ENCODE measurements around the gene PSME3. TPM values are rescaled to one million over a fixed set of nuclear protein-coding genes. Genes with fewer than 3 reads are reported as not detected.
A peak's percentile ranks its signal among the peaks of the same experiment; 100 is the strongest.
"Not testable (repeated sequence)": the region's sequence is repeated elsewhere in the genome, so short reads cannot be mapped to it uniquely, and the experiment has no call there.

Gene PSME3
- total RNA-seq, 1 donor: 130 TPM

GRCh38 chr17:42877037-42877436, 43.8 kb downstream of the PSME3 start:
- H3K4me3 ChIP-seq (ENCODE audit: low read depth, low read length): no peak overlapping the region
- no peak for TF ChIP-seq CTCF (IDR thresholded peaks at IDR 0.05; ENCODE audit: insufficient read depth, low read depth, low read length)
- no peak for DNase-seq (ENCODE audit: low read depth)

GRCh38 chr17:42878123-42878880, 45.1 kb downstream of the PSME3 start:
- no peak for TF ChIP-seq CTCF (IDR thresholded peaks at IDR 0.05; ENCODE audit: insufficient read depth, low read depth, low read length)
- no peak for DNase-seq (ENCODE audit: low read depth)
- no peak overlapping the region for H3K4me3 ChIP-seq (ENCODE audit: low read depth, low read length)

- no peak for DNase-seq (ENCODE audit: low read depth)
Observed at GRCh38 chr17:42878924-42879595, 45.9 kb downstream of the PSME3 start.

GRCh38 chr17:42879596-42879985, 46.4 kb downstream of the PSME3 start:
- no peak overlapping the region for H3K4me3 ChIP-seq (ENCODE audit: low read depth, low read length)
- no peak for TF ChIP-seq CTCF (IDR thresholded peaks at IDR 0.05; ENCODE audit: insufficient read depth, low read depth, low read length)
- DNase-seq (ENCODE audit: low read depth): peak; percentile 8

More at GRCh38 chr17:42878924-42879595, 45.9 kb downstream of the PSME3 start:
- H3K4me3 ChIP-seq (ENCODE audit: low read depth, low read length): no peak overlapping the region
- TF ChIP-seq CTCF (IDR thresholded peaks at IDR 0.05; ENCODE audit: insufficient read depth, low read depth, low read length): no peak

GRCh38 chr17:42880776-42881310, 47.6 kb downstream of the PSME3 start:
- TF ChIP-seq CTCF (IDR thresholded peaks at IDR 0.05; ENCODE audit: insufficient read depth, low read depth, low read length): no peak
- H3K4me3 ChIP-seq (ENCODE audit: low read depth, low read length): no peak overlapping the region
- DNase-seq (ENCODE audit: low read depth): no peak

- not testable (repeated sequence) for H3K4me3 ChIP-seq (ENCODE audit: low read depth, low read length); DNase-seq (ENCODE audit: low read depth)
Observed at GRCh38 chr17:42881706-42882105, 48.5 kb downstream of the PSME3 start.

- no peak overlapping the region for H3K4me3 ChIP-seq (ENCODE audit: low read depth, low read length)
- TF ChIP-seq CTCF (IDR thresholded peaks at IDR 0.05; ENCODE audit: insufficient read depth, low read depth, low read length): no peak
- DNase-seq (ENCODE audit: low read depth): no peak
Observed at GRCh38 chr17:42882166-42882565, 49.0 kb downstream of the PSME3 start.
